Osteocyte (in vitro differentiated cells): Measurements from ENCODE around the gene ULBP1. TPM values are rescaled to one million over a fixed set of nuclear protein-coding genes. Genes with fewer than 3 reads are reported as not detected.
"Not testable (repeated sequence)": the region's sequence is repeated elsewhere in the genome, so short reads cannot be mapped to it uniquely, and the experiment has no call there.

Source experiments
- DNase-seq: peaks from one replicate; pipeline ENCODE4 v3.0.0; 2021; ENCODE audit warnings: mixed read lengths; ENCODE audit not compliant: unreplicated experiment; ENCODE audit errors: extremely low spot score
- H3K27ac Mint-ChIP-seq: one replicate; pipeline ENCODE4 v1.8.0; 2021; ENCODE audit warnings: mild to moderate bottlenecking, mixed read lengths; ENCODE audit not compliant: unreplicated experiment
- H3K27me3 Mint-ChIP-seq: one replicate; pipeline ENCODE4 v1.8.0; 2021; ENCODE audit warnings: mixed read lengths; ENCODE audit not compliant: unreplicated experiment
- H3K36me3 Mint-ChIP-seq: one replicate; pipeline ENCODE4 v1.8.0; 2021; ENCODE audit warnings: mixed read lengths; ENCODE audit not compliant: unreplicated experiment
- H3K4me1 Mint-ChIP-seq: one replicate; pipeline ENCODE4 v1.8.0; 2021; ENCODE audit warnings: mixed read lengths; ENCODE audit not compliant: unreplicated experiment
- H3K4me3 Mint-ChIP-seq: one replicate; pipeline ENCODE4 v1.8.0; 2021; ENCODE audit warnings: mild to moderate bottlenecking, moderate library complexity, mixed read lengths; ENCODE audit not compliant: unreplicated experiment
- H3K9me3 Mint-ChIP-seq: one replicate; pipeline ENCODE4 v1.8.0; 2021; ENCODE audit warnings: mixed read lengths; ENCODE audit not compliant: unreplicated experiment
- total RNA-seq: library from RNA; stranded (reverse); gene quantifications from 2 replicates; pipeline ENCODE4 v1.2.1, GENCODE V29; 2021
- TF ChIP-seq, protein P1 (sequence below): fragments of 200-600 bp; sonication (generic); IDR thresholded peaks from 2 replicates; pipeline ENCODE4 v1.5.0; 2021; ENCODE audit warnings: antibody characterized with exemption, mild to moderate bottlenecking, moderate library complexity

The ULBP1 gene
- total RNA-seq, 1 donor from 2014 or later, result 11.5 TPM

DNA sequence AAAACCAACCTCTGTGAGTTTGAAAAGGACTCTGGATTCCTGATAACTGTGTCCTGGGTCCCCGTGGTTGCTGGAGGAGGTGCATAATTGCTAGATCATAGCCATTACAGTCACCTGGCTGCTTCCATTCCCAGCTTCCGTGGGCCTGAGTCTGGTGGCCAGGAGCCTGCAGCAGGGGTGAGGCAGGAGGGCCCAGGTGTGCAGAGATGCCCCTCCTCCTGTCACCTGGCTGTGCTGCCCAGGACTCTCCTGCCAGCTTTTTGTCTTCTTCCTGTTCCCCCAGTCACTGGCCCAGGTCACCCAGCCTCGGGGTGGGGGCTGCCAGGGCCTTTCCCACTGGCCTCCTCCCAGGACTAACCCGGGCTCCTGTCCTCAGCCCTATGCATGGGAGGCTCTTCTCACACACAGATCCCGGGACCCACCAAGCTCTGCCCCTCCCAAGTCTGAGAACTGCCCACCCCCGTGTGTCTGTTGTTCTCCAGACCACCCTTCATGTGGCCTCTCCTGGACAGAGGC lies 31.6 kb downstream of the ULBP1 start:
- Mint-ChIP-seq H3K4me3 (no peak overlapping the region), H3K9me3 (no peaks in the 10 kb centered on the region), H3K27me3 (peaks cover 82% of the 10 kb centered on the region), H3K36me3 (no peaks in the 10 kb centered on the region), H3K4me1 (peaks cover 9% of the 10 kb centered on the region), H3K27ac (no peak overlapping the region)
- TF ChIP-seq, protein P1, sequence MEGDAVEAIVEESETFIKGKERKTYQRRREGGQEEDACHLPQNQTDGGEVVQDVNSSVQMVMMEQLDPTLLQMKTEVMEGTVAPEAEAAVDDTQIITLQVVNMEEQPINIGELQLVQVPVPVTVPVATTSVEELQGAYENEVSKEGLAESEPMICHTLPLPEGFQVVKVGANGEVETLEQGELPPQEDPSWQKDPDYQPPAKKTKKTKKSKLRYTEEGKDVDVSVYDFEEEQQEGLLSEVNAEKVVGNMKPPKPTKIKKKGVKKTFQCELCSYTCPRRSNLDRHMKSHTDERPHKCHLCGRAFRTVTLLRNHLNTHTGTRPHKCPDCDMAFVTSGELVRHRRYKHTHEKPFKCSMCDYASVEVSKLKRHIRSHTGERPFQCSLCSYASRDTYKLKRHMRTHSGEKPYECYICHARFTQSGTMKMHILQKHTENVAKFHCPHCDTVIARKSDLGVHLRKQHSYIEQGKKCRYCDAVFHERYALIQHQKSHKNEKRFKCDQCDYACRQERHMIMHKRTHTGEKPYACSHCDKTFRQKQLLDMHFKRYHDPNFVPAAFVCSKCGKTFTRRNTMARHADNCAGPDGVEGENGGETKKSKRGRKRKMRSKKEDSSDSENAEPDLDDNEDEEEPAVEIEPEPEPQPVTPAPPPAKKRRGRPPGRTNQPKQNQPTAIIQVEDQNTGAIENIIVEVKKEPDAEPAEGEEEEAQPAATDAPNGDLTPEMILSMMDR, result no peak
- peak; percentile 75 for DNase-seq

GRCh38 chr6:149995971-149996370 lies 32.2 kb downstream of the ULBP1 start:
- Mint-ChIP-seq H3K36me3 (no peaks in the 10 kb centered on the region), H3K4me3 (no peak overlapping the region), H3K27me3 (peaks cover 82% of the 10 kb centered on the region), H3K27ac (no peak overlapping the region), H3K9me3 (no peaks in the 10 kb centered on the region), H3K4me1 (peaks cover 3% of the 10 kb centered on the region)
- DNase-seq, result peak; percentile 56
- TF ChIP-seq, protein P1, result no peak

DNA sequence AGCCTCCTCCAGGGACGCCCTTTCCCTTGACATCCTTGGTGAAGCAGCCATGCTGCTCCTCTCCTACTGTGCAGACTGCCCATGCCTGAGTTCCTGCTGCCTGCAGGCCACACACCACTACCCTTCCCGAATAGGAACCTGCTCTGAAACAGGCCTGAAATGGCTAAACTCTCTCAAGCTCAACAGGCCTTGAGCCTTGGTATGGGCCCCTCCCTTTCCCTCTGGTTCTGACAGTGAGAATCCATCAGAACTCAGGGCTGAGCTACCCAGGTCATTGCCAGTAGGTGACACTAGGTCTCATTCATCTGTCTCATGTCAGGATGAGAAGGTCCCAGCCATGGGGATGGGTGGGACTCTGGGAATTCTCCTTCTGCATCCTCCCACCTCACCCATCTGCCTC lies 35.9 kb downstream of the ULBP1 start:
- Mint-ChIP-seq H3K4me1 (peaks cover 6% of the 10 kb centered on the region), H3K4me3 (no peak overlapping the region), H3K36me3 (no peaks in the 10 kb centered on the region), H3K27ac (no peak overlapping the region), H3K9me3 (no peaks in the 10 kb centered on the region), H3K27me3 (peaks cover 51% of the 10 kb centered on the region)
- TF ChIP-seq, protein P1, result no peak
- peak; percentile 59 for DNase-seq

DNA sequence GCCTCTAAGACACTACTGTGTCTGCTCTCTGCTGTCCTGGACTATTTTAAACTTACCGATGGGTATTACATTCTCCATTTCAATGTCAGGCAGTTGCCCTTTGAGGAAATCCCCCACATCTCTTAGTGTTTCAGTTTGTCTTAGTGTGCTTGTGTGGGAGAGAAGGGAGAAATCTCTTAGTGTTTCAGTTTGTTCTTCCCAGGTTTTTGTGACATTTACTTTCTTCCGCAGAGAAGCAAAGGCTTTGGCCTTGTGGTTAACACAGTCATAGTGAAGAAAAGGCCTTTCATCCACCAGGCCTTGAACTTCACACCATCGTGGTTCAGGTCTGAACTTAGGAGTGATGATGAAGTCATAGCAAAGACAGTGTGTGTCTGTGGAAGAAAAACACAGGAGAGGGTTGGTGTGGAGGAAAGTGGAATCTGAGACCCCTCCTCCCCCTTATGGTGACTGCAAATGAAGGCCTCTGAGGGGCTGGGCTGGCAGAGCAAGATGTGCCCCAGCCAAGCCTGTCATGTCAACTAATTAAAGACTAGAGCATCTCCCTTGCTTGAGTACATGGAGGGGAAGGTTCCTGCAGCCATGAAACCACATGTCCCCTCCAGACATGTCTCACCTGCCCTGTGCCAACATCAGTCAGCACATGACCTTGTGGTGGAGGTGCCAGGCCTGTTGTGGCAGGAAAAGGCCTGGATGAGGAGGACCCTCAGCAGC lies 37.7 kb downstream of the ULBP1 start:
- DNase-seq, result peak; percentile 44
- Mint-ChIP-seq H3K4me3 (no peak overlapping the region), H3K27me3 (peaks cover 36% of the 10 kb centered on the region), H3K4me1 (peaks cover 10% of the 10 kb centered on the region), H3K27ac (no peak overlapping the region), H3K36me3 (no peaks in the 10 kb centered on the region), H3K9me3 (no peaks in the 10 kb centered on the region)
- TF ChIP-seq, protein P1, result no peak

GRCh38 chr6:150002710-150003109 lies 39.0 kb downstream of the ULBP1 start:
- no peak overlapping the region for H3K4me3 Mint-ChIP-seq
- no peaks in the 10 kb centered on the region for H3K36me3 Mint-ChIP-seq
- H3K4me1 Mint-ChIP-seq, result peaks cover 10% of the 10 kb centered on the region
- peaks cover 29% of the 10 kb centered on the region for H3K27me3 Mint-ChIP-seq
- TF ChIP-seq, protein P1, result no peak
- no peaks in the 10 kb centered on the region for H3K9me3 Mint-ChIP-seq
- DNase-seq, result peak; percentile 32
- H3K27ac Mint-ChIP-seq, result no peak overlapping the region

GRCh38 chr6:150003599-150003998 lies 39.9 kb downstream of the ULBP1 start:
- H3K4me3 Mint-ChIP-seq, DNase-seq: not testable (repeated sequence)
- H3K27me3 Mint-ChIP-seq, result peaks cover 29% of the 10 kb centered on the region

More at GRCh38 chr6:150003599-150003998, 39.9 kb downstream of the ULBP1 start:
- H3K9me3 Mint-ChIP-seq, H3K36me3 Mint-ChIP-seq, H3K27ac Mint-ChIP-seq: not testable (repeated sequence)
- peaks cover 10% of the 10 kb centered on the region for H3K4me1 Mint-ChIP-seq
